Muscle layer of colon (tissue), 2 donors: Measurements from ENCODE around the gene HES4.

ENCODE experiments used
- H3K27ac ChIP-seq: one replicate; pipeline ENCODE4 v1.7.0; 2013; ENCODE audit warnings: low read depth, mild to moderate bottlenecking, low read length, moderate library complexity
- H3K27me3 ChIP-seq, 2 donors: one replicate each; pipeline ENCODE4 v1.7.0; 2013; ENCODE audit warnings: low read length in 2 of 2, mild to moderate bottlenecking in 2 of 2; ENCODE audit not compliant: insufficient read depth in 2 of 2, control insufficient read depth in 1 of 2
- H3K36me3 ChIP-seq: one replicate; pipeline ENCODE4 v1.7.0; 2013; ENCODE audit warnings: mild to moderate bottlenecking, low read length; ENCODE audit not compliant: insufficient read depth
- H3K4me1 ChIP-seq: one replicate; pipeline ENCODE4 v1.7.0; 2013; ENCODE audit warnings: mild to moderate bottlenecking, low read length; ENCODE audit not compliant: insufficient read depth
- H3K4me3 ChIP-seq, 2 donors: one replicate each; pipeline ENCODE4 v1.7.0; 2013; ENCODE audit warnings: low read length in 2 of 2, low read depth in 1 of 2, mild to moderate bottlenecking in 1 of 2, moderate library complexity in 1 of 2
- H3K9ac ChIP-seq: one replicate; pipeline ENCODE4 v1.7.0; 2013; ENCODE audit warnings: low read length
- H3K9me3 ChIP-seq: one replicate; pipeline ENCODE4 v1.7.0; 2013; ENCODE audit warnings: mild to moderate bottlenecking, low read length
- donor health status: abdominal sarcoma.
- donor health status: Adenocarcinoma of cecum.

Gene HES4

GRCh38 chr1:953524-954320, 46.2 kb downstream of the HES4 start:
- no peaks in the 10 kb centered on the region for H3K9me3 ChIP-seq
- no peaks in the 10 kb centered on the region for H3K27me3 ChIP-seq
- peaks cover 19% of the 10 kb centered on the region for H3K4me1 ChIP-seq
- H3K4me3 ChIP-seq: no peak overlapping the region
- peaks cover 79% of the 10 kb centered on the region for H3K36me3 ChIP-seq
- H3K27ac ChIP-seq: no peak overlapping the region
- H3K9ac ChIP-seq: no peak overlapping the region

- Histone ChIP-seq H3K9ac (no peak overlapping the region), H3K4me1 (peaks cover 9% of the 10 kb centered on the region), H3K36me3 (peaks cover 90% of the 10 kb centered on the region), H3K4me3 (no peak overlapping the region), H3K9me3 (no peaks in the 10 kb centered on the region), H3K27ac (no peak overlapping the region), H3K27me3 (no peaks in the 10 kb centered on the region)
Observed at GRCh38 chr1:952603-953002, 47.3 kb downstream of the HES4 start.

- Histone ChIP-seq H3K4me3 (no peak overlapping the region), H3K9me3 (no peaks in the 10 kb centered on the region), H3K4me1 (peaks cover 5% of the 10 kb centered on the region), H3K9ac (no peak overlapping the region), H3K36me3 (peaks cover 94% of the 10 kb centered on the region), H3K27ac (no peak overlapping the region), H3K27me3 (no peaks in the 10 kb centered on the region)
Observed at GRCh38 chr1:952201-952600, 47.7 kb downstream of the HES4 start.

GRCh38 chr1:951364-951763, 48.5 kb downstream of the HES4 start:
- H3K4me1 ChIP-seq: no peaks in the 10 kb centered on the region
- H3K27me3 ChIP-seq: no peaks in the 10 kb centered on the region
- H3K4me3 ChIP-seq: no peak overlapping the region
- peaks cover 96% of the 10 kb centered on the region for H3K36me3 ChIP-seq
- no peak overlapping the region for H3K9ac ChIP-seq
- no peaks in the 10 kb centered on the region for H3K9me3 ChIP-seq
- H3K27ac ChIP-seq: no peak overlapping the region

- no peaks in the 10 kb centered on the region for H3K4me1 ChIP-seq
- no peaks in the 10 kb centered on the region for H3K9me3 ChIP-seq
- no peak overlapping the region for H3K9ac ChIP-seq
- H3K27ac ChIP-seq: no peak overlapping the region
- H3K27me3 ChIP-seq: no peaks in the 10 kb centered on the region
- peaks cover 96% of the 10 kb centered on the region for H3K36me3 ChIP-seq
- H3K4me3 ChIP-seq: no peak overlapping the region
Observed at GRCh38 chr1:950881-951280, 49.0 kb downstream of the HES4 start.

- peaks cover 93% of the 10 kb centered on the region for H3K36me3 ChIP-seq
- H3K9me3 ChIP-seq: no peaks in the 10 kb centered on the region
- H3K9ac ChIP-seq: no peak overlapping the region
- H3K4me1 ChIP-seq: no peaks in the 10 kb centered on the region
- no peak overlapping the region for H3K27ac ChIP-seq
- no peaks in the 10 kb centered on the region for H3K27me3 ChIP-seq
- no peak overlapping the region for H3K4me3 ChIP-seq
Observed at GRCh38 chr1:950268-950667, 49.6 kb downstream of the HES4 start.
